NCI-H2081 (cell line): ENCODE results near the gene DLK2.
"Not testable (repeated sequence)": the region's sequence is repeated elsewhere in the genome, so short reads cannot be mapped to it uniquely, and the experiment has no call there.

Source experiments
- DNase-seq, 2 experiments: peaks; one replicate each; lab custom pipeline; 2025; lab: John Stamatoyannopoulos, UW

DLK2 gene

GRCh38 chr6:43426928-43427405 lies 28.4 kb downstream of the DLK2 start:
- DNase-seq = no peak

- DNase-seq = not testable (repeated sequence)
Measured at GRCh38 chr6:43425083-43425482, 30.3 kb downstream of the DLK2 start.

- no peak for DNase-seq
Measured at GRCh38 chr6:43421831-43422230, 33.5 kb downstream of the DLK2 start.

GRCh38 chr6:43420012-43420709 lies 35.2 kb downstream of the DLK2 start:
- DNase-seq = no peak

- no peak for DNase-seq
Measured at GRCh38 chr6:43416935-43417334, 38.4 kb downstream of the DLK2 start.

- not testable (repeated sequence) for DNase-seq
Measured at GRCh38 chr6:43415275-43415674, 40.1 kb downstream of the DLK2 start.

- no peak for DNase-seq
Measured at GRCh38 chr6:43413002-43413401, 42.3 kb downstream of the DLK2 start.

GRCh38 chr6:43412541-43412940 lies 42.8 kb downstream of the DLK2 start:
- no peak for DNase-seq

GRCh38 chr6:43410776-43411175 lies 44.6 kb downstream of the DLK2 start:
- not testable (repeated sequence) for DNase-seq

GRCh38 chr6:43408259-43408658 lies 47.1 kb downstream of the DLK2 start:
- DNase-seq = no peak

- DNase-seq = no peak
Measured at GRCh38 chr6:43407296-43407695, 48.1 kb downstream of the DLK2 start.

- DNase-seq = no peak
Measured at GRCh38 chr6:43405354-43405753, 50.0 kb downstream of the DLK2 start.

GRCh38 chr6:43402820-43403219 lies 52.5 kb downstream of the DLK2 start:
- no peak for DNase-seq

- DNase-seq = no peak
Measured at GRCh38 chr6:43401730-43402129, 53.6 kb downstream of the DLK2 start.
